Osteocyte (in vitro differentiated cells): Measurements from ENCODE around the gene CCDC63. TPM values are rescaled to one million over a fixed set of nuclear protein-coding genes. Genes with fewer than 3 reads are reported as not detected.

Experiments used
- DNase-seq: peaks from one replicate; pipeline ENCODE4 v3.0.0; 2021; ENCODE audit warnings: mixed read lengths; ENCODE audit not compliant: unreplicated experiment; ENCODE audit errors: extremely low spot score
- H3K27ac Mint-ChIP-seq: one replicate; pipeline ENCODE4 v1.8.0; 2021; ENCODE audit warnings: mild to moderate bottlenecking, mixed read lengths; ENCODE audit not compliant: unreplicated experiment
- H3K27me3 Mint-ChIP-seq: one replicate; pipeline ENCODE4 v1.8.0; 2021; ENCODE audit warnings: mixed read lengths; ENCODE audit not compliant: unreplicated experiment
- H3K36me3 Mint-ChIP-seq: one replicate; pipeline ENCODE4 v1.8.0; 2021; ENCODE audit warnings: mixed read lengths; ENCODE audit not compliant: unreplicated experiment
- H3K4me1 Mint-ChIP-seq: one replicate; pipeline ENCODE4 v1.8.0; 2021; ENCODE audit warnings: mixed read lengths; ENCODE audit not compliant: unreplicated experiment
- H3K4me3 Mint-ChIP-seq: one replicate; pipeline ENCODE4 v1.8.0; 2021; ENCODE audit warnings: mild to moderate bottlenecking, moderate library complexity, mixed read lengths; ENCODE audit not compliant: unreplicated experiment
- H3K9me3 Mint-ChIP-seq: one replicate; pipeline ENCODE4 v1.8.0; 2021; ENCODE audit warnings: mixed read lengths; ENCODE audit not compliant: unreplicated experiment
- total RNA-seq: library from RNA; stranded (reverse); gene quantifications from 2 replicates; pipeline ENCODE4 v1.2.1, GENCODE V29; 2021
- TF ChIP-seq, protein P1 (sequence below): fragments of 200-600 bp; sonication (generic); IDR thresholded peaks from 2 replicates; pipeline ENCODE4 v1.5.0; 2021; ENCODE audit warnings: antibody characterized with exemption, mild to moderate bottlenecking, moderate library complexity

The CCDC63 gene
- total RNA-seq, 1 donor from 2014 or later = not detected

DNA sequence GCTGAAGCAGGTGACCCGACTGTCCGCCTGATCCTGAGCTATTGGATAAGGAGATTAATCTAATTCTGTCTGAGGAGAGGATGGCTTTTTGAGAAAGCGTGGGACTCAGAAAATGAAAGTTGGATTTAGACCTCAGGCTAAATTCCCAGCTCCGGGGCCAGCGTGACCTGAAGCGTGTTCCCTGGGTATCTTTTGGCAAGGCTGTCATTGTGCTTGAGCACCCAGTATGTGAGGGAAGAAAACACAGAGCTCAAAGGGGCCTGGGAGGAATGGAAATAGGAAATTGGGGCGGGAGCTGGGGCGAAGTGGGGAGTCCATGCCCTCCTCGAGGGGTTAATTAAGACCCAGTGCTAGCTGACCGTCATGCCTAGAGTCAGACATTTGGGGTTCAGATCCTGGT is 17.5 kb upstream of the CCDC63 start:
- Mint-ChIP-seq H3K9me3 (no peaks in the 10 kb centered on the region), H3K36me3 (no peaks in the 10 kb centered on the region), H3K4me3 (no peak overlapping the region), H3K4me1 (no peaks in the 10 kb centered on the region), H3K27ac (no peak overlapping the region), H3K27me3 (peaks cover 18% of the 10 kb centered on the region)
- no peak for DNase-seq
- TF ChIP-seq, protein P1, sequence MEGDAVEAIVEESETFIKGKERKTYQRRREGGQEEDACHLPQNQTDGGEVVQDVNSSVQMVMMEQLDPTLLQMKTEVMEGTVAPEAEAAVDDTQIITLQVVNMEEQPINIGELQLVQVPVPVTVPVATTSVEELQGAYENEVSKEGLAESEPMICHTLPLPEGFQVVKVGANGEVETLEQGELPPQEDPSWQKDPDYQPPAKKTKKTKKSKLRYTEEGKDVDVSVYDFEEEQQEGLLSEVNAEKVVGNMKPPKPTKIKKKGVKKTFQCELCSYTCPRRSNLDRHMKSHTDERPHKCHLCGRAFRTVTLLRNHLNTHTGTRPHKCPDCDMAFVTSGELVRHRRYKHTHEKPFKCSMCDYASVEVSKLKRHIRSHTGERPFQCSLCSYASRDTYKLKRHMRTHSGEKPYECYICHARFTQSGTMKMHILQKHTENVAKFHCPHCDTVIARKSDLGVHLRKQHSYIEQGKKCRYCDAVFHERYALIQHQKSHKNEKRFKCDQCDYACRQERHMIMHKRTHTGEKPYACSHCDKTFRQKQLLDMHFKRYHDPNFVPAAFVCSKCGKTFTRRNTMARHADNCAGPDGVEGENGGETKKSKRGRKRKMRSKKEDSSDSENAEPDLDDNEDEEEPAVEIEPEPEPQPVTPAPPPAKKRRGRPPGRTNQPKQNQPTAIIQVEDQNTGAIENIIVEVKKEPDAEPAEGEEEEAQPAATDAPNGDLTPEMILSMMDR = no peak

DNA sequence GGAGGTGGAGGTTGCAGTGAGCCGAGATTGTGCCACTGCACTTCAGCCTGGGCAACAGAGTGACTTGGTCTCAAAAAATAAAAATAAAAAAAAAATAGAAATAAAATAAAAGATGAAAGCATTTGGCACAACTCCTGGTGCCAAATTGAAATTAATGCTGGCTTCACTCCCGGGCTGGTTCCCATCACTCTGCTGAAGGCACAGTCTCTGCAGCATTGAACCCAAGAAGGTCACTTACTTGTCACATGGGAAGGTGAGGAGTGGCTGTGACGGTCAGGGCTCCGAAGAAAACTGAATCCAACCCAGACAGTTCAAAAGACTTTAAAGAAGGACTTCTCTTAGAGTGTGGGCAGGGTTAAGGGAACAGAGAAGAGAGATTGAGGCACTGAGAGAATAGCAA is 10.5 kb upstream of the CCDC63 start:
- TF ChIP-seq, protein P1 = no peak
- peaks cover 1% of the 10 kb centered on the region for H3K4me1 Mint-ChIP-seq
- no peak overlapping the region for H3K4me3 Mint-ChIP-seq
- no peak for DNase-seq
- no peaks in the 10 kb centered on the region for H3K9me3 Mint-ChIP-seq
- no peak overlapping the region for H3K27ac Mint-ChIP-seq
- H3K36me3 Mint-ChIP-seq = no peaks in the 10 kb centered on the region
- H3K27me3 Mint-ChIP-seq = peaks cover 25% of the 10 kb centered on the region

DNA sequence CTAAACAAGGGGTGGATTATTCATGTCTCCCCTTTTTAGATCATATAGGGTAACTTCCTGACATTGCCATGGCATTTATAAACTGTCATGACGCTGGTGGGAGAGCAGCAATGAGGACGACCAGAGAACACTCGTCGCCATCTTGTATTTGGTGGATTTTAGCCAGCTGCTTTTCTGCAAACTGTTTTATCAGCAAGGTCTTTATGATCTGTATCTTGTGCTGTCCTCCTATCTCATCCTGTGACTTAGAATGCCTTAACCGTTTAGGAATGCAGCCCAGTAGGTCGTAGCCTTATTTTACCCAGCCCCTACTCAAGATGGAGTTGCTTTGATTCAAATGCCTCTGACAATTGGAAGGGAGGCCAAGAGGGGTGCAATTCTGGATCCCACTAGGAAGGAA is 5.8 kb upstream of the CCDC63 start:
- Mint-ChIP-seq H3K4me3 (no peak overlapping the region), H3K36me3 (no peaks in the 10 kb centered on the region), H3K9me3 (no peaks in the 10 kb centered on the region), H3K27me3 (peaks cover 34% of the 10 kb centered on the region), H3K4me1 (no peaks in the 10 kb centered on the region), H3K27ac (no peak overlapping the region)
- TF ChIP-seq, protein P1 = no peak
- no peak for DNase-seq

DNA sequence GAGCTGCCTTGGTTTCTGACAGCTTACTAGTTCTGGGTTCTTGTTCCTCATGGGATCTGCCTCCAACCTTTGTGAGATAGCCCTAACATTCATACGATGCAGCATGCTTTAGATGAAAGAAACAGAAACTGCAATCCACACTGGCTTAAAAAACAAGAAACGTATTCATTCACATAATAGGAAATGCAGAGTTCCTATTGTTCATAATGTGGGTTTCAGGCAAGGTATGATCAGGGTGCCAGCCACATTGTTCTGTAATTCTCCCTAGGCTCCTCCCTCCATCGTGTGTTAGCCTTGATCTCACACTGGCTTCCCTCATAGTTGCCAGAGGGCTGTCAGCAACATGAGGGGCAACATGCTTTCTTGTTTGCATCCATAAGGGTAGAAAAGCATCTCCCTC is 2.7 kb upstream of the CCDC63 start:
- H3K27me3 Mint-ChIP-seq = peaks cover 56% of the 10 kb centered on the region
- DNase-seq = no peak

DNA sequence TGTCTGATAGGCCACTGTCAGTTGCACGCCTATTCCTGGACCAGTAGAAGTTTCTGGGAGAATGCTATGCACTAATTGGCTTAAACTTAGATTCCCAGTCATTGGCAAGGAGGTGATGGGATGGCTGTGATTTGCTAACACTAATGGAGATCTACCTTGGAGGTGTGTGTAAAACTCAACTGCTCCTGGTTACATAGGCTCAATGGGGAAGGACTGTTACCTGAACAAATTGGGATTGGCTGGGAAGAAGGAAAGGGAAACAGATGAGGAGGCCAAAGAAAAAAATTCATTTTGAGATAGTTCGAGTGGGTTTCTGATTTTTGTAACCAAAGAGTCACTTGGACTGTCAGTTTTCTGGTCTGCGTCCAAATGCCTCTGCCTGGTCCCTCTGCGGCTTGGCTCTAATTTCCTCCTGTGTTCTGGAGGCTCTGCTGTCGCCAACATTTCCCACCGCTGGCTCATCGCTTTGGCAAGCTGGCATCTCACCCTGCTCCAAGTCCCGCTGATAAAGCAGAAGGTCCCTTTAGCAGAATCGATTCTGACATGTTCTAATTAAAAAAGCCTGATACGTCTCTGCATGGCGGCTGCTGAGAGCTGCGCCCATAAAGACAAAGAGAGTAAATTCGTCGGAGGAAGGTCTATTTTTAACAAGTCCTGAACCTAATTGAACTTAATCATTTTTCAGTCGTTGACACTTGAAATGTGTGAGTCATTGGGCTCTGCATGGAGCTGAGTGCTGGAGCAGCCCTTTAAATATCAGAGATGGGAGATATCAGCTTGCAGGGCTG is 2.0 kb upstream of the CCDC63 start:
- DNase-seq = no peak
- Mint-ChIP-seq H3K36me3 (no peaks in the 10 kb centered on the region), H3K27me3 (peaks cover 52% of the 10 kb centered on the region), H3K9me3 (no peaks in the 10 kb centered on the region), H3K4me1 (peaks cover 2% of the 10 kb centered on the region), H3K27ac (no peak overlapping the region), H3K4me3 (no peak overlapping the region)
- TF ChIP-seq, protein P1 = no peak

More for the DNA sequence above, 2.7 kb upstream of the CCDC63 start:
- Mint-ChIP-seq H3K27ac (no peak overlapping the region), H3K4me1 (peaks cover 2% of the 10 kb centered on the region), H3K4me3 (no peak overlapping the region), H3K36me3 (no peaks in the 10 kb centered on the region), H3K9me3 (no peaks in the 10 kb centered on the region)
- TF ChIP-seq, protein P1 = no peak
